Gastrocnemius medialis (tissue), 4 donors: ENCODE results near the gene OLFML2B. TPM values are rescaled to one million over a fixed set of nuclear protein-coding genes. Genes with fewer than 3 reads are reported as not detected.

Experiments
- ATAC-seq, 2 donors: fragments of 150-250 bp; one replicate each; pipeline ENCODE4 v1.9.1; 2016
- DNase-seq, 2 donors: peaks; one replicate each; pipeline ENCODE4 v3.0.0-alpha.2; 2019
- H3K27ac ChIP-seq, 4 donors: fragments of 200-600 bp; sonication (generic); 1 replicate in 1 of 4; 2 replicates in 3 of 4; pipeline ENCODE4 v1.5.1; 2016 to 2018; ENCODE audit warnings: mild to moderate bottlenecking in 2 of 4, moderate library complexity in 1 of 4
- H3K27me3 ChIP-seq, 3 donors: fragments of 200-600 bp; sonication (generic) in 2 of 3; 1 replicate in 1 of 3; 2 replicates in 2 of 3; pipeline versions ENCODE4 v1.5.1 to v1.6.0; 2016 to 2019; ENCODE audit warnings: mild to moderate bottlenecking in 1 of 3, moderate library complexity in 1 of 3
- H3K36me3 ChIP-seq, 2 donors: fragments of 200-600 bp; sonication (generic) in 1 of 2; one replicate each; pipeline ENCODE4 v1.5.1; 2017 to 2018
- H3K4me1 ChIP-seq, 2 donors: fragments of 200-600 bp; sonication (generic) in 1 of 2; one replicate each; pipeline ENCODE4 v1.5.1; 2016 to 2017; ENCODE audit warnings: mild to moderate bottlenecking in 2 of 2
- H3K4me3 ChIP-seq, 4 donors: fragments of 200-600 bp; sonication (generic) in 3 of 4; 1 replicate in 1 of 4; 2 replicates in 3 of 4; pipeline ENCODE4 v1.5.1; 2016 to 2019; ENCODE audit warnings: mild to moderate bottlenecking in 2 of 4
- H3K9me3 ChIP-seq, 3 donors: fragments of 200-600 bp; sonication (generic) in 2 of 3; 1 replicate in 1 of 3; 2 replicates in 2 of 3; pipeline ENCODE4 v1.5.1; 2016 to 2019
- CTCF ChIP-seq, 5 experiments: fragments of 450-650 bp in 3 of 5; fragments of 200-600 bp in 2 of 5; sonication (generic) in 2 of 5; IDR thresholded peaks in 4 of 5; conservative IDR thresholded peaks in 1 of 5; 1 replicate in 4 of 5; 2 replicates in 1 of 5; pipeline ENCODE4 v1.5.1; 2016 to 2019; ENCODE audit warnings: antibody characterized with exemption in 5 of 5, mild to moderate bottlenecking in 3 of 5, moderate library complexity in 3 of 5
- POLR2A ChIP-seq, 2 donors: fragments of 450-650 bp; IDR thresholded peaks; one replicate each; pipeline ENCODE4 v1.6.1; 2017; ENCODE audit warnings: antibody characterized with exemption in 2 of 2, mild to moderate bottlenecking in 2 of 2, moderate library complexity in 2 of 2
- in situ Hi-C, 4 donors: fragments of 200-750 bp; cut with MboI; loops; one replicate each; pipeline versions ENCODE4 v1.15.0 to v1.8.0; 2017; ENCODE audit warnings: low sequenced_read_pairs in 4 of 4
- intact Hi-C: fragments of 100-400 bp; cut with DNase I; formaldehyde crosslinking; loops from one replicate; pipeline ENCODE4 v1.15.1; 2023; ENCODE audit warnings: low total_unique reads
- total RNA-seq, 4 donors: library from RNA; depleted of rRNA; stranded (reverse); fragments of >200 nt; gene quantifications; one replicate each; pipeline versions ENCODE4 v1.1.0 to v1.2.3, GENCODE V29; 2016

OLFML2B gene
- total RNA-seq: 1 to 10 TPM in 3 of 4 donors, under 1 TPM in 1; 0.68 to 6.6 (median 2.7) TPM

- TF ChIP-seq CTCF (IDR thresholded peaks at IDR 0.05 in 4 of 5, conservative IDR thresholded peaks at IDR 0.05 in 1 of 5) (no peak), POLR2A (IDR thresholded peaks at IDR 0.05) (peak in 1 of 2 donors; percentile 35)
- peak within 1 kb of the TSS; percentile 11 to 57 (median 48) for H3K27ac ChIP-seq
- in situ Hi-C loops: no loop called here
These were observed at the start of gene OLFML2B for GRCh38 chr1:162023547-162024501. Gene OLFML2B, minus strand, starts transcription at chr1:162023869. Its CDS starts 439 bp downstream, at chr1:162023430.

DNA sequence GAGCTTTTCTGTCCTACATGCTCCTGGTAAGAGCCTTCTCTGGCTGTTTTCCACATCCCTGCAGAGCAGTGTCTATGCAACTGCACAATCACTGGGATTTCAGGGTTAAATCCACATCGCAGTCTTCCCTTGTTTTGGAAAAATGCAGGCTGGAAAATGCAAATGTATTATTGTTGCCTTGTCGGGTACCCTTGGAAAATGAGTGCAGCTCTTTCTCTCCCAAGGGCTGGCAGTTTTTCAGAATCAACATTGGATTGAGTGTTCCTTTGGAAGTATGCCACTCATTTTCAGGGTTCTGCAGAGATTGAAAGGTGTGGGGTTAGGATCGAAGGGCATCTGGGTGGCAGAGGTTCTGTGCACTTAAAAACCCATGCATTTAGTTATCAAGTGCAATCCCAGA, 49.1 kb upstream of the OLFML2B start:
- intact Hi-C loops (no loop called here), in situ Hi-C loops (no loop called here)
- Histone ChIP-seq H3K27ac (no peak overlapping the region), H3K36me3 (no peaks in the 10 kb centered on the region), H3K27me3 (peaks cover 0 to 11% (median 0%) of the 10 kb centered on the region in 3 donors), H3K4me3 (no peak overlapping the region), H3K4me1 (peaks cover 12% of the 10 kb centered on the region in 2 donors), H3K9me3 (no peaks in the 10 kb centered on the region)
- no peak for ATAC-seq
- TF ChIP-seq POLR2A (IDR thresholded peaks at IDR 0.05) (no peak), CTCF (IDR thresholded peaks at IDR 0.05 in 4 of 5, conservative IDR thresholded peaks at IDR 0.05 in 1 of 5) (no peak)
- no peak for DNase-seq

More at GRCh38 chr1:162023547-162024501, at the start of gene OLFML2B:
- H3K36me3 ChIP-seq: no peaks in the 10 kb centered on the region
- H3K4me1 ChIP-seq: peaks cover 15 to 21% of the 10 kb centered on the region in 2 donors
- H3K27me3 ChIP-seq: peaks cover 29 to 59% (median 46%) of the 10 kb centered on the region in 3 donors
- peak; percentile 58 to 61 for ATAC-seq
- peak within 1 kb of the TSS; percentile 59 to 67 (median 61) for H3K4me3 ChIP-seq
- intact Hi-C loops: loop anchor here (5.0 to 10.0 kb wide), 2 partner anchors 52 to 159 kb away; no protein-coding TSS in a partner anchor
- no peaks in the 10 kb centered on the region for H3K9me3 ChIP-seq
- DNase-seq: peak; percentile 33 to 37

DNA sequence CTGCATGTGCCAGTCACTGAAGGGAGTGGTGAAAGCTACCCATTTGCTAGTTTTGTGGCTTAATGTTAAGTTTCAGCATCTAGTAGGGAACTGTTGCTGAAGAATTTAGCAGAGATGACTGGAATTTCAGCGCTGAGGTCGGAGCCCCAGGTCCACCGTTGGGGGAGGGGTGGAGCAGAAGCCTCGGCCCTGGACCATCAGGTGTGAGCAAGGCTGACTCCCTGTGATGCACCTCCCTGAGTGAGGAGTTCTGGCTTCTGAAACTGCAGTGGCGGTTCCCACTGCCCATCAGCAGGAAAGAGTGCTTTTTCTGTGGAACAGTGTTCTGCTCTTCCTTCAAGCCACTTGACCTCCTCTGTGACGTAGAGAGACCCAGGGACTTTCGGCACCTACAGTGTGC, 47.2 kb upstream of the OLFML2B start:
- H3K27ac ChIP-seq: no peak overlapping the region
- no peaks in the 10 kb centered on the region for H3K9me3 ChIP-seq
- peak overlapping the region in 3 of 4 donors; percentile 62 to 72 (median 71) for H3K4me3 ChIP-seq
- DNase-seq (no peak), ATAC-seq (no peak)
- intact Hi-C loops: no loop called here
- in situ Hi-C loops: no loop called here
- H3K27me3 ChIP-seq: peaks cover 0 to 9% (median 0%) of the 10 kb centered on the region in 3 donors
- TF ChIP-seq POLR2A (IDR thresholded peaks at IDR 0.05): no peak
- TF ChIP-seq CTCF (IDR thresholded peaks at IDR 0.05 in 4 of 5, conservative IDR thresholded peaks at IDR 0.05 in 1 of 5): no peak
- peaks cover 12% of the 10 kb centered on the region in 2 donors for H3K4me1 ChIP-seq
- no peaks in the 10 kb centered on the region for H3K36me3 ChIP-seq

DNA sequence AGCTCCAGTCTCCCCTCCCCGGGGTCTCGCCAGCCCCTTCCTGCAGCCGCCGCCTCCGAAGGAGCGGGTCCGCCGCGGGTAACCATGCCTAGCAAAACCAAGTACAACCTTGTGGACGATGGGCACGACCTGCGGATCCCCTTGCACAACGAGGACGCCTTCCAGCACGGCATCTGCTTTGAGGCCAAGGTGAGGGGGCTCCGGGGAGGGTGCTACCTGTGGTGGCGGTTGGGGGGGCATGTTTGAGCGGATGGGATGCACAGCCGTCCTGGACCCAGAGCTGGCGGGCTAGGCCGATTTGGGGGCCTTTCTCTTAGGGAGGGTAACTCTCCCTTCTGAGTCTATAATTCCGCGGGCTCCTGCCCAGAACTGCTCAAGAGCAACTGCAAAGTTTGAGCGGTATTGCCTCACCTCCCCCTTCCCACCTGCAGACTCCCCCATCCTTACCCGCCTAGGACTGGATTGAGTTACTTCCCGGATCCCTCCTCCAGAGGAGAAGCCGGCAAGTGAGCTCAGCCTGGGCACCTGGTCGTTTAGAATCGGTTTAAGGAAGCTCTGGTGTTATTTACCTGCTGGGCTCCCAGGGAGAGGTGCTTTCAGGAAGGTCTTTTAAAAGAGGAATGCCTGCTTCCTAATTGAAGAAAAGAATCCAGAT, 46.6 kb upstream of the OLFML2B start:
- intact Hi-C loops: no loop called here
- peaks cover 0 to 6% (median 0%) of the 10 kb centered on the region in 3 donors for H3K27me3 ChIP-seq
- H3K4me3 ChIP-seq: peak overlapping the region; percentile 62 to 76 (median 72)
- peak overlapping the region in 2 of 4 donors; percentile 54 to 60 for H3K27ac ChIP-seq
- ATAC-seq: peak in 1 of 2 donors; percentile 7
- H3K4me1 ChIP-seq: peaks cover 12% of the 10 kb centered on the region in 2 donors
- TF ChIP-seq CTCF (IDR thresholded peaks at IDR 0.05 in 4 of 5, conservative IDR thresholded peaks at IDR 0.05 in 1 of 5) (no peak), POLR2A (IDR thresholded peaks at IDR 0.05) (no peak)
- no peaks in the 10 kb centered on the region for H3K36me3 ChIP-seq
- peak in 1 of 2 donors; percentile 11 for DNase-seq
- in situ Hi-C loops: no loop called here
- no peaks in the 10 kb centered on the region for H3K9me3 ChIP-seq
